ENCODE results near the gene FADS6.

- no peak for TF ChIP-seq CTCF (conservative IDR thresholded peaks at IDR 0.05; ENCODE audit: low read depth, low read length)
- no peak for TF ChIP-seq EZH2phosphoT487 (IDR thresholded peaks at IDR 0.05; ENCODE audit: borderline replicate concordance, low read length)
Observed at GRCh38 chr17:74904687-74905409, 11.4 kb upstream of the FADS6 start.

Measured in PC-3 (cell line).